HG02588 (cell line): ENCODE data around the gene RAPGEF5.

Experiments used
- ATAC-seq: cut with Tn5 transposase; IDR thresholded peaks from one replicate; pipeline ENCODE4 v1.9.1; 2021; ENCODE audit warnings: mild to moderate bottlenecking, moderate library complexity; ENCODE audit not compliant: unreplicated experiment

The RAPGEF5 gene

GRCh38 chr7:22350466-22351328, 6.3 kb downstream of the RAPGEF5 start:
- ATAC-seq, result peak; percentile 45

GRCh38 chr7:22348379-22348778, 8.6 kb downstream of the RAPGEF5 start:
- ATAC-seq, result no peak

- ATAC-seq, result no peak
These were observed 10.4 kb downstream of the RAPGEF5 start for GRCh38 chr7:22346383-22347107.

GRCh38 chr7:22344655-22345054, 12.3 kb downstream of the RAPGEF5 start:
- no peak for ATAC-seq

- no peak for ATAC-seq
These were observed 13.3 kb downstream of the RAPGEF5 start for GRCh38 chr7:22343612-22344011.

GRCh38 chr7:22343071-22343470, 13.9 kb downstream of the RAPGEF5 start:
- no peak for ATAC-seq

- ATAC-seq, result no peak
These were observed 17.1 kb downstream of the RAPGEF5 start for GRCh38 chr7:22339725-22340390.

GRCh38 chr7:22338877-22339276, 18.1 kb downstream of the RAPGEF5 start:
- no peak for ATAC-seq

GRCh38 chr7:22338411-22338810, 18.5 kb downstream of the RAPGEF5 start:
- no peak for ATAC-seq

GRCh38 chr7:22333680-22334141, 23.2 kb downstream of the RAPGEF5 start:
- no peak for ATAC-seq

GRCh38 chr7:22332461-22332870, 24.5 kb downstream of the RAPGEF5 start:
- no peak for ATAC-seq

- no peak for ATAC-seq
These were observed 25.2 kb downstream of the RAPGEF5 start for GRCh38 chr7:22331704-22332103.

- no peak for ATAC-seq
These were observed 26.1 kb downstream of the RAPGEF5 start for GRCh38 chr7:22330903-22331302.

- no peak for ATAC-seq
These were observed 27.0 kb downstream of the RAPGEF5 start for GRCh38 chr7:22329816-22330524.

- no peak for ATAC-seq
These were observed 30.8 kb downstream of the RAPGEF5 start for GRCh38 chr7:22326181-22326580.

- no peak for ATAC-seq
These were observed 31.3 kb downstream of the RAPGEF5 start for GRCh38 chr7:22325671-22326070.

- no peak for ATAC-seq
These were observed 33.2 kb downstream of the RAPGEF5 start for GRCh38 chr7:22323714-22324113.

GRCh38 chr7:22320416-22320815, 36.5 kb downstream of the RAPGEF5 start:
- ATAC-seq, result no peak

GRCh38 chr7:22319424-22320403, 37.2 kb downstream of the RAPGEF5 start:
- no peak for ATAC-seq

- no peak for ATAC-seq
These were observed 38.6 kb downstream of the RAPGEF5 start for GRCh38 chr7:22318376-22318775.
